ENCODE results near the gene CGB7.
"Not testable (repeated sequence)": the region's sequence is repeated elsewhere in the genome, so short reads cannot be mapped to it uniquely, and the experiment has no call there.

Gene CGB7

DNA sequence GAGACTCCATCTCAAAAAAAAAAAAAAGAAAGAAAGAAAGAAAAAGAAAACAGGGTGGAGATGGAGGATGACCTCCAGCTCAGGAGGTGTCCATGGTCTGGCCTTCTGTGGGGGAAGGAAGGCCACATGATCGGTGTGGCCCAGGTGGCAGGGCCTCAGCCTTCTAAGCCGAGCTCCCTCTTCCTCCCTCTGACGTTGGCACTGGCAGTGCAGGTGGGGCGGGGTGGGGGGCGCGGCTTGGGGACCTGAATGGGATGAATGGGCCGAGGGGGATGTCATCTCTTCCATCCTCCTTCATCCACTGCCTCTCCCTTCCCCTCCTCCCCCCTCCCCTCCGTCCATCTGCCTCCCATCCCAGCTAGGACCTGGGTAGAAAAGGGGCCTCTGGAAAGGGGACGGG is 17.8 kb downstream of the CGB7 start:
- not testable (repeated sequence) for DNase-seq

- DNase-seq, result not testable (repeated sequence)
These were observed 18.8 kb downstream of the CGB7 start for GRCh38 chr19:49038557-49039276.

- DNase-seq, result not testable (repeated sequence)
These were observed 19.4 kb downstream of the CGB7 start for GRCh38 chr19:49038111-49038510.

GRCh38 chr19:49036815-49037214 is 20.7 kb downstream of the CGB7 start, which contains the start of gene CGB1:
CGB1 (minus strand) TSS chr19:49036895; CDS start chr19:49036711, 184 bp downstream.
- DNase-seq, result not testable (repeated sequence)

- DNase-seq, result not testable (repeated sequence)
These were observed 25.8 kb downstream of the CGB7 start, which contains the start of gene CGB2 for GRCh38 chr19:49031642-49032301. CGB2 (plus strand) TSS chr19:49031890; CDS start chr19:49032096, 206 bp downstream.

GRCh38 chr19:49030323-49030722 is 27.2 kb downstream of the CGB7 start:
- DNase-seq, result not testable (repeated sequence)

DNA sequence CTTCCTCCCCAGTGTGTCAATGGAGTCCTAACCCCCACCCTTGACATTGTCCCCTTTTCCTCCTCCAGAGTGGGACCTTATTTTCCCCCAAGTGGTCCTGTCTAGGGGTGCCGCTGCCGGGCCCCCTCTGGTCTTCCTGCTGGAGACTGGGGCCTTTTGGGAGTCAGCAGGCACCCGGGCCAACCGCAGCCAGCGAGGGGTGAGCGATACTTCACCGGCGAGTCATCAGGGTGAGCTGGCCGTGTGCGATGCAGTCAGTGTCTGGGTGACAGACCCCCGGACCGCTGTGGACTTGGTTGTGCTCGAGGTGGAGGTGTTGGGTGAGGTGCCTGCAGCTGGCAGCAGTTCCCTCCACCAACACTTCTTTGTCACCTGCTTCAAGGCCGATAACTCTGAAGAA is 27.8 kb downstream of the CGB7 start:
- DNase-seq, result not testable (repeated sequence)

DNA sequence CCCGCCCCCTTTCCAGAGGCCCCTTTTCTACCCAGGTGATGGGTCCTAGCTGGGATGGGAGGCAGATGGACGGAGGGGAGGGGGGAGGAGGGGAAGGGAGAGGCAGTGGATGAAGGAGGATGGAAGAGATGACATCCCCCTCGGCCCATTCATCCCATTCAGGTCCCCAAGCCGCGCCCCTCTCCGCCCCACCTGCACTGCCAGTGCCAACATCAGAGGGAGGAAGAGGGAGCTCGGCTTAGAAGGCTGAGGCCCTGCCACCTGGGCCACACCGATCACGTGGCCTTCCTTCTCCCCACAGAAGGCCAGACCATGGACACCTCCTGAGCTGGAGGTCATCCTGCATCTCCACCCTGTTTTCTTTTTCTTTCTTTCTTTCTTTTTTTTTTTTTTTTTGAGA is 28.9 kb downstream of the CGB7 start:
- not testable (repeated sequence) for DNase-seq

DNA sequence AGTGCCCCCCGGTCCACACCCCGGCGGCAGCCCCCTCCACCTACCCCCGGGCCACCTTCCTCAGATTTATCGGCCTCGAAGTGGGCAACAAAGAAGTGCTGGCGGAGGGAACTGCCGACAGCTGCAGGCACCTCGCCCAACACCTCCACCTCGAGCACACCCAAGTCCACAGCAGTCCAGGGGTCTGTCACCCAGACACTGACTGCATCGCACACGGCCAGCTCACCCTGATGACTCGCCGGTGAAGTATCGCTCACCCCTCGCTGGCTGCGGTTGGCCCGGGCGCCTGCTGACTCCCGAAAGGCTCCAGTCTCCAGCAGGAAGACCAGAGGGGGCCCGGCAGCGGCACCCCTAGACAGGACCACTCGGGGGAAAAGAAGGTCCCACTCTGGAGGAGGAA is 31.9 kb downstream of the CGB7 start:
- not testable (repeated sequence) for DNase-seq

GRCh38 chr19:49025088-49025487 is 32.5 kb downstream of the CGB7 start:
- not testable (repeated sequence) for DNase-seq

DNA sequence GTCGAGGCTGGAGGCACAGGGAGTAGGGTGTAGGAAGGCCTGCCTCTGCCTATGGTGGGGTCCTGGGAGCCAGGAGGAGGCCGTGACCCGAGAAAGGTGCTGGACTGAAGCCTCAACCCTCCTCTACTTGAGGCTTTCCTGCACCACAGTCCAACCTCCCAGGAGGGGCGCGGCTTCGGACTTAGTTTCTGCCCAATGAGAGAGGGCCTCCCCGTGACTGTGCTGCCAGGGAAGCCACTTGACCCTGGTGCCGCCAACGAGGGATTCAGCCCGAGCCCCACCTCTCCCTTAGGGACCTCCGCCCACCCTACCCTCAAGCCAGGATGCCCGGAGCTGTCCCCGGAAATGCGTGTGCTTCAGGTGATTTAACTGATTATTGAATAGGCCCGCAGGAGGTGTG is 33.3 kb downstream of the CGB7 start, which contains the start of gene CGB3:
TSS of gene CGB3 (minus strand) at position 101 of the 400 bp plus-strand sequence. CDS start 362 bp downstream, outside the sequence.
- DNase-seq, result not testable (repeated sequence)

GRCh38 chr19:49022116-49022515 is 35.4 kb downstream of the CGB7 start:
- no peak for DNase-seq

DNA sequence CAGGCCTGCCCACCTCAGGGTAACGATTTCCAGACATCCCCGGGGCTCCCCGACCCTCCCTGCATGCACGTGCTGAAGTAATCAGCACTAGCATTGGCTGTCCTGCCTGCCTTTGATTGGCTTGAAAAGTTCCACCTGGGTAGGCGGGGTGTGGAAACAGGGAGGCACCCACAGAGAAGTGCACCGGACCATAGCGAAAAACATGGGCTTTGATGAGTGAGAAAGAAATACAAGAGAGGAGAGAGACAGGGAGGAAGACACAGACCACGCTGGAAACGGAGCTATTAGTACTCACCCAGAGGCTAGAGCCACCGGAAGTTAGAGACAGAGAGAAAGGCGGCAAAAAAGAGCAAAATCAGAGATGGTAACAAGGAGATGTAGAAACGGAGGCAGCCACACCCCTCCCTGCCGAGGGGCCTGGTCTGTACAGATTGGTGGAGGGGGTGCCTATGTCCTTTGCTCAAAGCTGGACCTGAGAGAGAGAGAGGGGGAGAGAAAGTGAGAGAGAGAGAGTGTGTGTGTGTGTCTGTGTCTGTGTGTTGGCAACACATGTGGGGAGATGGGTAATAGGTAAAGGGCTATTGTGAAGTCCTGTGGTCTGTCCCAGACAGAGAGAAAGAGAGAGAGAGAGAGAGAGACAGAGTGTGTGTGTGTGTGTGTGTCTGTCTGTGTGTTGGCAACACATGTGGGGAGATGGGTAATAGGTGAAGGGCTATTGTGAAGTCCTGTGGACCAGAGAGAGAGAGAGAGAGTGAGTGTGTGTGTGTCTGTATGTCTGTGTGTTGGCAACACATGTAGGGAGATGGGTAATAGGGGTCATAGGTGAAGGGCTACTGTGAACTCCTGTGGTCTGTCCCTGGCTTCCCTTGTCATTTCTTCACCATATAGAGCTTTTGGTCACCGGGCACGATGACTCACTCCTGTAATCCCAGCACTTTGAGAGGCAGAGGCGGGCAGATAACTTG is 36.3 kb downstream of the CGB7 start:
- no peak for DNase-seq

GRCh38 chr19:49020342-49020741 is 37.2 kb downstream of the CGB7 start:
- DNase-seq, result no peak

GRCh38 chr19:49019242-49019932 is 38.2 kb downstream of the CGB7 start:
- DNase-seq, result peak; percentile 67

DNA sequence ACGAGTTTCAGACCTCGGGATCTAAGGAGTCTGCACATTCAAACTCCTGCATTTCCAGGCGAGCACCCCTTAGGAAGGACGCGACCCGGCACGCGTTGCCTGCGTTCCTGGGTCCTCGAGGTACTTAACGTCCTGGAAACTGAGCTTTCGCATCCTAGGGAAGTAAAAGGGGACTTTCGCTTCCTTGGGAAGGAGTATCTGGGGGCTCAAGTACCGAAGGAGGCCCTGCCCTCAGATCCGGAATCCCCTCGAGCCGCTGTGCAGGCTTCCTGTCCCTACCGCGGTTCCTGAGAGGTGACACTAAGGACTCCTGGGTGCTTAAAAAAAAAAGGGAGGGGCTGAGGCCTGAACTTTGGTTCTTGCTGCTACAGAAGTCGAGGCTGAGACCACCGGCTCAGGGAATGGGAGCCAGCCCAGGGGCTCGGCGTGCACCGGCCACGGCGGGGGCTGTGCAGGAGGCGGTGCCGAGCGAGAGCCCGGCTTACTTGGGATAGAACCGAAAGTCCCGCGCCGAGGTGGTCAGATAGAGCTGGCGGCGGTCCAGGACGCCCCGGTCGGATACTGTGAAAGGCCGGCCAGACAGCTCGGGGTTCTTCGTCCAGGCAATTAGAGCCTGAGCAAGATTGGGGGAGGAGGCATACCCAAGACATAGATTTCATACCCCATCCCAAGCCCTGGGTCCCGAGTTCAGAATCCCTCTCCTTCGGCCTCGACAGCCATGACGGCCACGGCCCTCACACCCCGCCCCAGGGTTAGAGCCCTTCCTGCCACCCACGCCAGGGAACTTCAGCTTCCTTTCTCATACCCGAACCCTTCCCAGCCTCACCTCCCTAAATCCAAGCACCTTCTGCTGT is 38.9 kb downstream of the CGB7 start:
- DNase-seq, result peak; percentile 54

GRCh38 chr19:49017666-49018351 is 39.7 kb downstream of the CGB7 start:
- DNase-seq, result peak; percentile 65

DNA sequence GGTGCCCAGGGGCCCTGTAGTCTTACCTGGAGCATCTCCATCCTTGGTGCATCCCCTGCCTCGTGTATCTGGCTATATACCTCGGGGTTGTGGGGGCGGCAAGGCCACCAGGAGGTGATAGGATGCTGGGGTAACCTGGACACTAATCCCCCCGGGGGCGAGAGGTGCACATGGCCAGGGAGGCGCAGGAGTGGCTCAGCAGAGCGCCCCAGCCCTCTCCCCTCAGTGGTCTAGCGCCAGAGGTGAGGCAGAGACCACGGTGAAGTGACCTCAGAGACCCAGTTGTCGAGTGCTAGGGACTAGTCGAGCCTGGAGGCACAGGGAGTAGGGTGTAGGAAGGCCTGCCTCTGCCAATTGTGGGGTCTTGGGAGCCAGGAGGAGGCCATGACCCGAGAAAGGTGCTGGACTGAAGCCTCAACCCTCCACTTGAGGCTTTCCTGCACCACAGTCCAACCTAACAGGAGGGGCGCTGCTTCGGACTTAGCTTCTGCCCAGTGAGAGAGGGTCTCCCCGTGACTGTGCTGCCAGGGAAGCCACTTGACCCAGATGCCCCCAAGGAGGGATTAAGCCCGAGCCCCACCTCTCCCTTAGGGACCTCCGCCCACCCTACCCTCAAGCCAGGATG is 40.4 kb downstream of the CGB7 start, which contains the start of gene LHB:
TSS of gene LHB (minus strand) at position 51 of the 625 bp plus-strand sequence. CDS start at position 41, 10 bp downstream.
- DNase-seq, result no peak

GRCh38 chr19:49016067-49016839 is 41.3 kb downstream of the CGB7 start:
- no peak for DNase-seq
